Liver (tissue), 3 donors: ENCODE results near the gene NCOA3.

Experiments used
- ATF3 ChIP-seq: IDR thresholded peaks from 2 replicates; pipeline ENCODE4 v1.6.1; 2016; ENCODE audit warnings: antibody characterized with exemption
- CTCF ChIP-seq: fragments of 150-350 bp; IDR thresholded peaks from 2 replicates; pipeline ENCODE4 v1.5.1; 2017; ENCODE audit warnings: improper control_type of control experiment, low read depth, low read length; ENCODE audit not compliant: missing input control
- HNF4A ChIP-seq, 2 donors: conservative IDR thresholded peaks; 2 replicates each; pipeline ENCODE4 v1.6.1; 2016; ENCODE audit warnings: antibody characterized with exemption in 2 of 2, mild to moderate bottlenecking in 2 of 2
- JUND ChIP-seq, 2 donors: IDR thresholded peaks; 2 replicates each; pipeline ENCODE4 v1.6.1; 2016; ENCODE audit warnings: antibody characterized with exemption in 2 of 2
- MAX ChIP-seq: IDR thresholded peaks from 2 replicates; pipeline ENCODE4 v1.6.1; 2016; ENCODE audit warnings: antibody characterized with exemption
- RAD21 ChIP-seq, 2 donors: IDR thresholded peaks; 2 replicates each; pipeline ENCODE4 v1.6.1; 2016; ENCODE audit warnings: antibody characterized with exemption in 2 of 2, mild to moderate bottlenecking in 2 of 2
- REST ChIP-seq: IDR thresholded peaks from 2 replicates; pipeline ENCODE4 v1.6.1; 2016; ENCODE audit warnings: antibody characterized with exemption, mild to moderate bottlenecking
- SP1 ChIP-seq: IDR thresholded peaks from 2 replicates; pipeline ENCODE4 v1.6.1; 2018; ENCODE audit warnings: antibody characterized with exemption, mild to moderate bottlenecking
- TAF1 ChIP-seq: conservative IDR thresholded peaks from 2 replicates; pipeline ENCODE4 v1.6.1; 2016; ENCODE audit warnings: antibody characterized with exemption, mild to moderate bottlenecking
- donor health status: healthy.
- donor health status: healthy.

GRCh38 chr20:47561603-47562583 lies 60.2 kb downstream of the NCOA3 start:
- TF ChIP-seq CTCF (no peak), REST (no peak), ATF3 (no peak), RAD21 (IDR thresholded peaks at IDR 0.05) (no peak), JUND (IDR thresholded peaks at IDR 0.05) (no peak), SP1 (no peak), TAF1 (no peak), HNF4A (conservative IDR thresholded peaks at IDR 0.05) (no peak), MAX (no peak)
